Astrocyte (in vitro differentiated cells and primary cell): Measurements from ENCODE around the gene PET117.

Source experiments
- CTCF ChIP-seq: IDR thresholded peaks from 2 replicates; pipeline ENCODE4 v1.5.1; 2011; ENCODE audit warnings: low read depth, mild to moderate bottlenecking, inconsistent platforms, low read length, moderate library complexity; ENCODE audit not compliant: insufficient read depth
- EZH2 ChIP-seq: IDR thresholded peaks from 2 replicates; pipeline ENCODE4 v1.6.1; 2012; ENCODE audit warnings: mild to moderate bottlenecking, low read length, inconsistent platforms; ENCODE audit not compliant: insufficient read depth

DNA sequence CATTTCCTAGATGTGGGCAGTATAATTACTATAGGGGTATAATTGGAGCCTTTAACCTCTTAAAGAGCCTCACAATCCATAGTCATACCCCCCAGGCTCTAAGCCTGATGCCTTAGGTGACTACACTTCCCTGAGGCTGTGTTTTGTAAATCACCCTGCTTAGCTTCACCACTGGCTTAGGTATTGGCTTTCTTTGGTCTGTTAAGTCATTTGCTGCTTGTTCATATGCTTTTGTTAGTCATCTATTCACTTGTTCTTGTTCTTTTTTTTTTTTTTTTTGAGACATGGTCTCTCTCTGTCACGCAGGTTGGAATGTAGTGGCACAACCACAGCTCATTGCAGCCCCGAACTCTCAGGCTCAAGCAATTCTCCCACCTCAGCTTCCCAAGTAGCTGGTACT lies 26.7 kb downstream of the PET117 start:
- TF ChIP-seq CTCF (no peak), EZH2 (no peak)
